Smooth muscle cell (in vitro differentiated cells): ENCODE results near the gene INVS. TPM values are rescaled to one million over a fixed set of nuclear protein-coding genes. Genes with fewer than 3 reads are reported as not detected.
A peak's percentile ranks its signal among the peaks of the same experiment; 100 is the strongest.

ENCODE experiments used
- DNase-seq: peaks from one replicate; lab custom pipeline; 2025; ENCODE audit not compliant: unreplicated experiment; lab: John Stamatoyannopoulos, UW
- H2AFZ ChIP-seq: fragments of 200-600 bp; sonication (generic); 2 replicates; pipeline ENCODE4 v1.6.0; 2016; ENCODE audit warnings: antibody characterized with exemption, low read depth, mild to moderate bottlenecking
- H3F3A ChIP-seq: fragments of 200-600 bp; sonication (generic); 2 replicates; pipeline ENCODE4 v1.6.0; 2017; ENCODE audit warnings: antibody characterized with exemption, low read depth
- H3K27ac ChIP-seq: fragments of 200-600 bp; sonication (generic); 2 replicates; pipeline ENCODE4 v1.5.1; 2016; ENCODE audit warnings: low read depth, mild to moderate bottlenecking
- H3K27me3 ChIP-seq: fragments of 200-600 bp; sonication (generic); 2 replicates; pipeline ENCODE4 v1.6.1; 2016; ENCODE audit warnings: low read depth, mild to moderate bottlenecking
- H3K36me3 ChIP-seq: fragments of 200-600 bp; sonication (generic); 2 replicates; pipeline ENCODE4 v1.5.1; 2016; ENCODE audit warnings: low read depth
- H3K4me1 ChIP-seq: fragments of 200-600 bp; sonication (generic); 2 replicates; pipeline ENCODE4 v1.5.1; 2016; ENCODE audit warnings: low read depth
- H3K4me2 ChIP-seq: fragments of 200-600 bp; sonication (generic); 2 replicates; pipeline ENCODE4 v1.6.0; 2016; ENCODE audit warnings: mild to moderate bottlenecking
- H3K4me3 ChIP-seq: fragments of 200-600 bp; sonication (generic); 2 replicates; pipeline ENCODE4 v1.5.1; 2016; ENCODE audit warnings: mild to moderate bottlenecking
- H3K79me2 ChIP-seq: fragments of 200-600 bp; sonication (generic); 2 replicates; pipeline ENCODE4 v1.6.0; 2016; ENCODE audit warnings: low read depth, mild to moderate bottlenecking
- H3K9ac ChIP-seq: fragments of 200-600 bp; sonication (generic); 2 replicates; pipeline ENCODE4 v1.6.0; 2016; ENCODE audit warnings: low read depth
- H3K9me3 ChIP-seq: fragments of 200-600 bp; sonication (generic); replicated peaks from 2 replicates; pipeline ENCODE4 v1.5.1; 2016; ENCODE audit warnings: low read depth
- H4K20me1 ChIP-seq: fragments of 200-600 bp; sonication (generic); 2 replicates; pipeline ENCODE4 v1.6.0; 2016; ENCODE audit warnings: low read depth
- WGBS: methylation state at CpG from one replicate; pipeline ENCODE4 v1.1.7; 2016; ENCODE audit warnings: low lambda C conversion rate; 5-methylcytosine and 5-hydroxymethylcytosine counted together
- polyA plus RNA-seq: library from polyadenylated mRNA; unstranded; fragments of >200 nt; fragmentation: Nextera tagmentation; extraction: Ambion mirVana; gene quantifications from 2 replicates; pipeline ENCODE4 v1.2.1, GENCODE V29; 2016
- total RNA-seq: library from RNA; depleted of rRNA; stranded (reverse); fragments of >200 nt; gene quantifications from 2 replicates; pipeline ENCODE4 v1.2.3, GENCODE V29; 2014
- TF ChIP-seq, protein P1 (sequence below): fragments of 200-600 bp; sonication (generic); IDR thresholded peaks from 2 replicates; pipeline ENCODE4 v1.5.1; 2017; ENCODE audit warnings: borderline replicate concordance, mild to moderate bottlenecking, antibody characterized with exemption; ENCODE audit not compliant: insufficient read depth, poor library complexity, severe bottlenecking

The INVS gene
- total and polyA plus RNA-seq, 2 experiments from 2014 or later = 8.1 to 16.0 TPM

DNA sequence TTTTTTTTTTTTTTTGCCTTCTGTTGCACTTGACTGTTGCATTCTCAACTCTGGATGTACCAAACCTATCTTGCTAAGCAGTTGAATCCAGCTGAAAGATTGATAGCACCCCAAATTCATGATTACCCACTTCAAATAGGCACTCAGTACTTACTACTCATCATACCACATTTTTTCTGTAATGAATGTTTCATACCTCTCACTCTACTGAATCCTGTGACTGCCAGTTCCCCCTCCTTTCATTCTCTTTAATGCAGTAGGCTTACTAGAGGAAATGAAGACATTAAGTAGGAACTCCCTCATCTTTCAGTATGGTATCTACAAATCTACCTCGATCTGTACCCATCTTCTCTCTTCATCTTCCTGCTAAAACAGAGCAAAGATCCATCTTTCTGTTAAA, 6.8 kb downstream of the INVS start:
- Histone ChIP-seq H3K4me1 (peaks cover 2% of the 10 kb centered on the region), H3K4me3 (no peak overlapping the region), H3K4me2 (no peak overlapping the region), H3K9me3 (no peaks in the 10 kb centered on the region), H4K20me1 (peaks cover 32% of the 10 kb centered on the region), H3K27ac (no peak overlapping the region), H3K9ac (no peak overlapping the region), H3K27me3 (no peaks in the 10 kb centered on the region), H2AFZ (no peak overlapping the region), H3F3A (no peaks in the 10 kb centered on the region), H3K79me2 (no peaks in the 10 kb centered on the region), H3K36me3 (peaks cover 16% of the 10 kb centered on the region)
- TF ChIP-seq, protein P1, sequence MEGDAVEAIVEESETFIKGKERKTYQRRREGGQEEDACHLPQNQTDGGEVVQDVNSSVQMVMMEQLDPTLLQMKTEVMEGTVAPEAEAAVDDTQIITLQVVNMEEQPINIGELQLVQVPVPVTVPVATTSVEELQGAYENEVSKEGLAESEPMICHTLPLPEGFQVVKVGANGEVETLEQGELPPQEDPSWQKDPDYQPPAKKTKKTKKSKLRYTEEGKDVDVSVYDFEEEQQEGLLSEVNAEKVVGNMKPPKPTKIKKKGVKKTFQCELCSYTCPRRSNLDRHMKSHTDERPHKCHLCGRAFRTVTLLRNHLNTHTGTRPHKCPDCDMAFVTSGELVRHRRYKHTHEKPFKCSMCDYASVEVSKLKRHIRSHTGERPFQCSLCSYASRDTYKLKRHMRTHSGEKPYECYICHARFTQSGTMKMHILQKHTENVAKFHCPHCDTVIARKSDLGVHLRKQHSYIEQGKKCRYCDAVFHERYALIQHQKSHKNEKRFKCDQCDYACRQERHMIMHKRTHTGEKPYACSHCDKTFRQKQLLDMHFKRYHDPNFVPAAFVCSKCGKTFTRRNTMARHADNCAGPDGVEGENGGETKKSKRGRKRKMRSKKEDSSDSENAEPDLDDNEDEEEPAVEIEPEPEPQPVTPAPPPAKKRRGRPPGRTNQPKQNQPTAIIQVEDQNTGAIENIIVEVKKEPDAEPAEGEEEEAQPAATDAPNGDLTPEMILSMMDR = no peak
- 0% methylated on average over 1 of the region's 1 CpG for WGBS
- DNase-seq = no peak

DNA sequence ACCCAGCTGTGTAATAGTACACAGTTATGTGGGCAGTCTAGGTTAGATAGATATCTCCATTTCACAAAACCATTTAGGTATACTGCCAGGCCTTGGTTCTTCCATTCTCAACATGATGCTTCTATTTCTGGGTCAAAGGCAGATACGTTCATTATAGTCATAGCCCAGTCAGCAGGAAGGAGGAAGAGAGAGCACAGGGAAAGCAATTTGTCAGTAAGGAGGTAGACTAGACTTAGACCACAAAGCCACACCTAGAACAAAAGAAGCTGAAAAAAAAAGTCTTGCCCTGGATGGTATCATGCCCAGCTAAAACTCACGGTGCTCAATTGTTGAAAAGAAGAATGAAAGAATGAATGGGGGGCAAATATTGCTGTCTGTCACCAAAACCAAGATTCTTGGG, 7.6 kb downstream of the INVS start:
- Histone ChIP-seq H4K20me1 (peaks cover 37% of the 10 kb centered on the region), H3K79me2 (no peaks in the 10 kb centered on the region), H3K27me3 (no peaks in the 10 kb centered on the region), H3K9ac (no peak overlapping the region), H2AFZ (no peak overlapping the region), H3K4me2 (no peak overlapping the region), H3K36me3 (peaks cover 16% of the 10 kb centered on the region), H3K27ac (no peak overlapping the region), H3K4me3 (no peak overlapping the region), H3K4me1 (peaks cover 4% of the 10 kb centered on the region), H3F3A (no peaks in the 10 kb centered on the region), H3K9me3 (no peaks in the 10 kb centered on the region)
- TF ChIP-seq, protein P1 = no peak
- WGBS = 96% methylated on average over 2 of the region's 2 CpGs
- no peak for DNase-seq

DNA sequence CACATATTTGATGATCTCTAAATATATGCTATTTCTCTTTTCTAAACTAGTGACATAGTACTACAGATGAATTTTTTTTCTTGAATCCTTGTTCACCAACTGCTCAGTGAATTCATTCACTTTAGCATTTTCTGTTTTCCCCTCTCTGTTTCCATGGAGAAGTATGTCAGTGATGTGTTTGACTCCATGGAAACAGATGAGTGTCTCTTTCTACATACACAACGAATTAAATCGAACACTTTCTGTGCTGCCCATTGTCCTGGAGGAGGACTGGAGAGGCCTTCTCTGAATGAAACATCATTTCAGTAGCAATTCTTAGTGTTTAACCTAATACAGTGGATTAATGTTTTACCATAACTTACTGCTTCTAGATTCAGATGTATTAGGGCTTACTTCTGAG, 9.5 kb downstream of the INVS start:
- Histone ChIP-seq H3K4me2 (no peak overlapping the region), H3K4me1 (peaks cover 4% of the 10 kb centered on the region), H3F3A (no peaks in the 10 kb centered on the region), H3K36me3 (peaks cover 16% of the 10 kb centered on the region), H3K79me2 (no peaks in the 10 kb centered on the region), H3K27me3 (no peaks in the 10 kb centered on the region), H2AFZ (no peak overlapping the region), H3K27ac (no peak overlapping the region), H3K9me3 (no peaks in the 10 kb centered on the region), H3K4me3 (no peak overlapping the region), H3K9ac (no peak overlapping the region), H4K20me1 (peaks cover 55% of the 10 kb centered on the region)
- no peak for DNase-seq
- TF ChIP-seq, protein P1 = no peak
- 94% methylated on average over 2 of the region's 2 CpGs for WGBS

DNA sequence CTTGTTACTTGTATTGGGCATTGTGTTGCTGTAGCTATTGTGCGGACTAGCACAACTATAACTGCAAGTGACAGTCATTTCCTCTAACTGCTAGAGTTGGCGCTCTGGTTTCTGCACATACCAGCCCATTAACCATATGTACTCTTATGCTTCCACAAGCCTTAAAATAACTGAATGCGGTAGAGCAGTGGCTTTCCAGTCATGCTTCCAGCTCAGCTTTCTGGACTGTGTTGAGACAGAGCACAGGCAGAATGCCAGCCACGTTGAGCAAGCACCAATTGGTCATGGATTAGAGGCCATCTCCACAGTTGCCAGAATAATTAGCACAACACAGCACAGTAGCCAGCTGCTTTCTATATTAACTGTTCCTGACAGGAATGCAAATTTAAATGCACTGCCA, 12.2 kb downstream of the INVS start:
- Histone ChIP-seq H3F3A (no peaks in the 10 kb centered on the region), H3K4me2 (peak overlapping the region; percentile 48), H3K79me2 (peaks cover 10% of the 10 kb centered on the region), H2AFZ (no peak overlapping the region), H3K27me3 (no peaks in the 10 kb centered on the region), H3K4me1 (peaks cover 4% of the 10 kb centered on the region), H3K27ac (peak overlapping the region; percentile 46), H3K4me3 (no peak overlapping the region), H4K20me1 (peaks cover 66% of the 10 kb centered on the region), H3K36me3 (peaks cover 12% of the 10 kb centered on the region), H3K9ac (no peak overlapping the region), H3K9me3 (no peaks in the 10 kb centered on the region)
- WGBS = 32% methylated on average over 4 of the region's 4 CpGs
- peak; percentile 22 for DNase-seq
- TF ChIP-seq, protein P1 = no peak
